HG02885 (cell line): ENCODE data around the gene BIN1.

Experiments used
- ATAC-seq: cut with Tn5 transposase; IDR thresholded peaks from one replicate; pipeline ENCODE4 v1.9.1; 2021; ENCODE audit warnings: mild to moderate bottlenecking; ENCODE audit not compliant: unreplicated experiment, poor library complexity

BIN1 gene

GRCh38 chr2:127080226-127080937 lies 26.6 kb downstream of the BIN1 start:
- peak; percentile 18 for ATAC-seq

- ATAC-seq, result peak; percentile 18
Observed at GRCh38 chr2:127079358-127079920, 27.5 kb downstream of the BIN1 start.

- no peak for ATAC-seq
Observed at GRCh38 chr2:127078666-127079270, 28.2 kb downstream of the BIN1 start.

- ATAC-seq, result no peak
Observed at GRCh38 chr2:127078028-127078427, 28.9 kb downstream of the BIN1 start.

- no peak for ATAC-seq
Observed at GRCh38 chr2:127076924-127077323, 30.0 kb downstream of the BIN1 start.

- no peak for ATAC-seq
Observed at GRCh38 chr2:127076290-127076689, 30.7 kb downstream of the BIN1 start.

- no peak for ATAC-seq
Observed at GRCh38 chr2:127075821-127076220, 31.1 kb downstream of the BIN1 start.

- no peak for ATAC-seq
Observed at GRCh38 chr2:127074936-127075335, 32.0 kb downstream of the BIN1 start.

- ATAC-seq, result no peak
Observed at GRCh38 chr2:127074358-127074757, 32.6 kb downstream of the BIN1 start.

- ATAC-seq, result no peak
Observed at GRCh38 chr2:127072970-127073369, 34.0 kb downstream of the BIN1 start.

- ATAC-seq, result no peak
Observed at GRCh38 chr2:127072396-127072795, 34.6 kb downstream of the BIN1 start.

- ATAC-seq, result no peak
Observed at GRCh38 chr2:127071901-127072328, 35.0 kb downstream of the BIN1 start.

- ATAC-seq, result no peak
Observed at GRCh38 chr2:127070221-127070620, 36.7 kb downstream of the BIN1 start.

GRCh38 chr2:127069536-127069935 lies 37.4 kb downstream of the BIN1 start:
- ATAC-seq, result no peak

- ATAC-seq, result no peak
Observed at GRCh38 chr2:127069003-127069402, 38.0 kb downstream of the BIN1 start.

- ATAC-seq, result no peak
Observed at GRCh38 chr2:127068351-127068741, 38.6 kb downstream of the BIN1 start.

- peak; percentile 36 for ATAC-seq
Observed at GRCh38 chr2:127067620-127068350, 39.2 kb downstream of the BIN1 start.

GRCh38 chr2:127066942-127067341 lies 40.0 kb downstream of the BIN1 start:
- ATAC-seq, result no peak

- no peak for ATAC-seq
Observed at GRCh38 chr2:127065940-127066318, 41.0 kb downstream of the BIN1 start.

GRCh38 chr2:127065299-127065939 lies 41.5 kb downstream of the BIN1 start:
- no peak for ATAC-seq
